ENCODE measurements around the gene ALDH1A2. TPM values are rescaled to one million over a fixed set of nuclear protein-coding genes. Genes with fewer than 3 reads are reported as not detected.

Gene ALDH1A2
- total RNA-seq, 4 donors from 2014 or later: 5.5 to 41.5 (median 15.1) TPM

DNA sequence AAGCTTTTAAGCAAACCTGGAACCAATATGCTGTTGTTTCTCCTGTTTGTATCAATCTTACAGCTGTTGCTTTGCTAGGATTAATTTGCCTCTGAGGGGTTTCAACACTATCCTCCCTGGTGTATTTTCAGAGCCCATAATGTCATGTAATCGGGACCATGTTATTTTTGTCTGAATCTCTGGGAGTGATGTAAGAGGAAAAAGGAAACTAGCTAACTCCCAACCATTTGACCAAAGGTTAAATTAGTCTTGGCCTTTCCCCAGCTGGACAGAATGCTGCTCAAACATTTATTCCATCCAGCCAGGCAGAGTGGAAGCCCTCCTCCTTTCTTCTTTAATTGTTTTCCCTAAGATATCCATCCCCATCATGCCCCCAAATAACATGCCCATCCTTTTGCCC is 142.2 kb downstream of the ALDH1A2 start:
- H3K27me3 ChIP-seq: peaks cover 3% of the 10 kb centered on the region
- peak; percentile 84 for ATAC-seq
- 8 to 20% methylated on average over 1 of the region's 1 CpG for WGBS, 2 donors (ENCODE audit: low coverage in 1 of 2)
- TF ChIP-seq POLR2AphosphoS5 (IDR thresholded peaks at IDR 0.05): peak; percentile 9
- TF ChIP-seq, protein P1, sequence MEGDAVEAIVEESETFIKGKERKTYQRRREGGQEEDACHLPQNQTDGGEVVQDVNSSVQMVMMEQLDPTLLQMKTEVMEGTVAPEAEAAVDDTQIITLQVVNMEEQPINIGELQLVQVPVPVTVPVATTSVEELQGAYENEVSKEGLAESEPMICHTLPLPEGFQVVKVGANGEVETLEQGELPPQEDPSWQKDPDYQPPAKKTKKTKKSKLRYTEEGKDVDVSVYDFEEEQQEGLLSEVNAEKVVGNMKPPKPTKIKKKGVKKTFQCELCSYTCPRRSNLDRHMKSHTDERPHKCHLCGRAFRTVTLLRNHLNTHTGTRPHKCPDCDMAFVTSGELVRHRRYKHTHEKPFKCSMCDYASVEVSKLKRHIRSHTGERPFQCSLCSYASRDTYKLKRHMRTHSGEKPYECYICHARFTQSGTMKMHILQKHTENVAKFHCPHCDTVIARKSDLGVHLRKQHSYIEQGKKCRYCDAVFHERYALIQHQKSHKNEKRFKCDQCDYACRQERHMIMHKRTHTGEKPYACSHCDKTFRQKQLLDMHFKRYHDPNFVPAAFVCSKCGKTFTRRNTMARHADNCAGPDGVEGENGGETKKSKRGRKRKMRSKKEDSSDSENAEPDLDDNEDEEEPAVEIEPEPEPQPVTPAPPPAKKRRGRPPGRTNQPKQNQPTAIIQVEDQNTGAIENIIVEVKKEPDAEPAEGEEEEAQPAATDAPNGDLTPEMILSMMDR (IDR thresholded peaks at IDR 0.05): no peak
- H3K4me3 ChIP-seq: no peak overlapping the region
- peaks cover 4 to 37% (median 13%) of the 10 kb centered on the region in 3 donors for H3K4me1 ChIP-seq
- H3K9me3 ChIP-seq: no peaks in the 10 kb centered on the region
- peak overlapping the region in 3 of 4 donors; percentile 47 to 67 (median 62) for H3K27ac ChIP-seq
- H3K36me3 ChIP-seq: no peaks in the 10 kb centered on the region

DNA sequence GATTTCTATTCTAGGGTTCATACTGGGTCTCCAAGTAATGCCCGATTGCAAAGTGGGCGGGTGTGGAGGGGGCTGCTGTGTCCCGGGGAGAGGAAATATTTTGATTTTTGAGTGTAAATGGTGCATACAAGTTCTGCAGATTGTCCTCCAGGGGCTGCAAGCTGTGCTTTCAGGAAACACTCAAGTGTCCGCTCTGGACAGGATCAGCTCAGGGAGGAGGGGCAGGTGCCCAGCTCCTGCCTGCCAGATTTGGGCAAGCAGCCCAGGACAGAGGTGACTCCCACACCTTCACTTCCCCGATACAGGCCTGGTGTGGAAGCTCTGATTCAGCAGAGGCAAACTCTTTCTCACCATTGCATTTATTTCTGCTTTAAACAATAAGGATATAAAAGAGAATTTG is 142.7 kb downstream of the ALDH1A2 start:
- Histone ChIP-seq H3K4me1 (peaks cover 4 to 37% (median 13%) of the 10 kb centered on the region in 3 donors), H3K36me3 (no peaks in the 10 kb centered on the region), H3K27ac (peak overlapping the region in 2 of 4 donors; percentile 47 to 62), H3K27me3 (peaks cover 3% of the 10 kb centered on the region), H3K9me3 (no peaks in the 10 kb centered on the region), H3K4me3 (no peak overlapping the region)
- TF ChIP-seq, protein P1 (IDR thresholded peaks at IDR 0.05): peak in 1 of 4 experiments; percentile 12
- TF ChIP-seq POLR2AphosphoS5 (IDR thresholded peaks at IDR 0.05) (no peak), EP300 (IDR thresholded peaks at IDR 0.05) (no peak), POLR2A (IDR thresholded peaks at IDR 0.05) (no peak)
- 33 to 40% methylated on average over 1 to 3 of the region's 5 CpGs for WGBS, 2 donors (ENCODE audit: low coverage in 1 of 2)
- ATAC-seq: peak; percentile 39

DNA sequence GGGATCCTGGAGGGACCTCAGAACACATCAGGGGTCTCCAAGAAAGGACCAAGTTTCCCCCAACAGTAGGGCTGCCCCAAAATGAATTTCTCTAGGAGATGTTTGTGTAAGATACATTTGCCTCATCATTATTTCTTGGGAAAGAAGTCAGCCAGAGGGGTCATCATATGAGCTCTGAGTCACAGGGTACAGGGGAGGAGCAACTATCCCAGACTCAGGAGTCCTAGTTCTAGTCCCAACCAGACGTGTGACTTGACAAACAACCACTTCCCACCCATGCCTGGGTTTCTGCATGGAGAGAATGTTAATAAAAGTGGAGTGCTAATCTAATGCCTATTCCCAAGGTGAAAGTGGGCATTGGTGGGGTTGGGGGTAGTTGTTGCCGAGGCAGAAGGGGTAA is 144.1 kb downstream of the ALDH1A2 start:
- 71 to 83% methylated on average over 2 of the region's 2 CpGs for WGBS, 2 donors (ENCODE audit: low coverage in 1 of 2)
- peak; percentile 55 for ATAC-seq
- Histone ChIP-seq H3K4me1 (peaks cover 4 to 37% (median 13%) of the 10 kb centered on the region in 3 donors), H3K36me3 (no peaks in the 10 kb centered on the region), H3K27me3 (peaks cover 9% of the 10 kb centered on the region), H3K9me3 (no peaks in the 10 kb centered on the region), H3K27ac (peak overlapping the region in 1 of 4 donors; percentile 3), H3K4me3 (no peak overlapping the region)
- TF ChIP-seq, protein P1 (IDR thresholded peaks at IDR 0.05): no peak
- TF ChIP-seq EP300 (IDR thresholded peaks at IDR 0.05) (no peak), POLR2A (IDR thresholded peaks at IDR 0.05) (no peak), POLR2AphosphoS5 (IDR thresholded peaks at IDR 0.05) (no peak)

DNA sequence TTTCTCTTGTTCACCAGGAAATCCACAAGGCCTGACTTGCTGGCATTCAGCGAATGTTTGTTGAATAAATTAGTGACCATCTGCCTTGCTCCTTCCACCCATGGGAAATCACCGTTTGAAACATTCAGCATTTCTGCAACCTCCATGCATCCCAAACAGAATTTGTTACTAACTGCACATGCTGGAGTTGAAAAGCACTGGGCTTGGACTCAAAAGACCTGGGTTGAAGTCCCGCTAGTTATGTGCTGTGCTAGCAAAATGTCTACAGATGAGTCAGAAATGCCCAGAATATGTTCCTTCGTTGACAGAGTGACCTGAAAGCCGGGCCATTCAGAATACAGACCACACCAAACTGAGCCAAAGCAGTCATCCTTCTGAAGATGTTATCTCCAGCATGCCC is 144.6 kb downstream of the ALDH1A2 start:
- peak overlapping the region in 2 of 4 donors; percentile 3 to 17 for H3K27ac ChIP-seq
- no peaks in the 10 kb centered on the region for H3K36me3 ChIP-seq
- WGBS, 2 donors (ENCODE audit: low coverage in 1 of 2): 39 to 87% methylated on average over 5 of the region's 5 CpGs
- TF ChIP-seq POLR2A (IDR thresholded peaks at IDR 0.05): no peak
- no peak for TF ChIP-seq POLR2AphosphoS5 (IDR thresholded peaks at IDR 0.05)
- TF ChIP-seq, protein P1 (IDR thresholded peaks at IDR 0.05): no peak
- TF ChIP-seq EP300 (IDR thresholded peaks at IDR 0.05): no peak
- peaks cover 9% of the 10 kb centered on the region for H3K27me3 ChIP-seq
- H3K4me1 ChIP-seq: peaks cover 4 to 37% (median 13%) of the 10 kb centered on the region in 3 donors
- H3K9me3 ChIP-seq: no peaks in the 10 kb centered on the region
- H3K4me3 ChIP-seq: no peak overlapping the region
- no peak for ATAC-seq

DNA sequence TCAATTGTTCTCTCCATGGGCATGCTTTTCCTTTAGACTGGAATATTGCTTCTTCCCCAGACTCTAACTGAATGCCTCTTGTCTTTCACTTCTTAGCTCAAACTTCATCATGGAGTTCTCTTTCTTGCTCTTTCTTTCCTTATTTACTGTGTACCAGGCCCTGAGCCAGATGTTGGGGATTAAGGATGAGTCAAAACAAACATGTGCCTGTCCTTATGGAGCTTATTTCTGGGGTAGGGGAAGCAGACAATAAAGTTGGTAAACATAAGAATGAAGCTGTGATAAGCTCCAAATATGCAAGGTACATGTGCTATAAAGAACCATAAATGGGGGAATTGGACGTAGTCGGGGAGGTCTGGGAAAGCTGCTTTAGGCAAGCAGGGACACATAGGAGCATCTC is 145.8 kb downstream of the ALDH1A2 start:
- no peaks in the 10 kb centered on the region for H3K36me3 ChIP-seq
- 97 to 100% methylated on average over 1 to 2 of the region's 2 CpGs for WGBS, 2 donors (ENCODE audit: low coverage in 1 of 2)
- peaks cover 4 to 37% (median 13%) of the 10 kb centered on the region in 3 donors for H3K4me1 ChIP-seq
- TF ChIP-seq, protein P1 (IDR thresholded peaks at IDR 0.05): no peak
- TF ChIP-seq POLR2A (IDR thresholded peaks at IDR 0.05) (no peak), POLR2AphosphoS5 (IDR thresholded peaks at IDR 0.05) (no peak), EP300 (IDR thresholded peaks at IDR 0.05) (no peak)
- no peak overlapping the region for H3K4me3 ChIP-seq
- peaks cover 9% of the 10 kb centered on the region for H3K27me3 ChIP-seq
- no peak for ATAC-seq
- H3K27ac ChIP-seq: no peak overlapping the region
- no peaks in the 10 kb centered on the region for H3K9me3 ChIP-seq

All from gastroesophageal sphincter (tissue), 4 donors.